Uterus (tissue), 2 donors: Measurements from ENCODE around the gene IRF5.

Experiments used
- POLR2A ChIP-seq, 2 donors: fragments of 450-650 bp; IDR thresholded peaks; one replicate each; pipeline ENCODE4 v1.6.1; 2016; ENCODE audit warnings: antibody characterized with exemption in 2 of 2, mild to moderate bottlenecking in 1 of 2, moderate library complexity in 1 of 2
- TF ChIP-seq, protein P1 (sequence below), 4 experiments: fragments of 200-600 bp in 2 of 4; fragments of 450-650 bp in 2 of 4; sonication (generic) in 2 of 4; IDR thresholded peaks; one replicate each; pipeline ENCODE4 v1.5.1; 2016 to 2019; ENCODE audit warnings: antibody characterized with exemption in 4 of 4, mild to moderate bottlenecking in 2 of 4, moderate library complexity in 1 of 4

DNA sequence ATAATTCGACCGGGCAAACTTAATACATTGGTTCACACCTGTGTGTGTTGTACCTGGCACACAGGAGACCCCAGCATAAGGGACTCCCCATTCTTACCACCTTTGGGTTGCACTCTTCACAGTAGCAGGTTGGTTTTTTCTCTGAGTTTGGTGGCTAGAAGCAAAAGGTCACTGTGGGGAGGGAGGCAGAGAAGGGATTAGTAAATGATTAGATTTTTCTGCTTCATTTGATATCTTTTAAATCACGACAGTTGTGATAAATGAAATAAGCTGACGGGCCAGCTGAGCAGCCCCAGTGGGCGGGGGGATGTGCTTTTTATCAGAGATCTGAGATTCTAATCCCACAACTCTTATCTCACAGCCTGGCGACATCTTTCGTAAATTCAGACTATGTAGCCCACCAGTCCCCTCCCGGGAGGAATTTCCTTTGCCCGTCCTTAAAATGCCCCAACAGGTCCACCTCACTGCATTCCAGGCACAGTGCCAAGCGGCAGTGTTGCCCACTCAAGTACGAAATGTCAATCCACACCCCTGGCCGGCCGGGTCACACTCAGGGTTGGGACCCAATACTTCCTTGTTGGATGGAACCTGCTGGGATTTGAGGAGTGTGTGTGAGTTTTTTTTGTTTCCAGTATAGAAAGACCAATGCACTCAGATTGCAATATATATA lies 16.7 kb upstream of the IRF5 start:
- TF ChIP-seq POLR2A (IDR thresholded peaks at IDR 0.05) = no peak
- TF ChIP-seq, protein P1, sequence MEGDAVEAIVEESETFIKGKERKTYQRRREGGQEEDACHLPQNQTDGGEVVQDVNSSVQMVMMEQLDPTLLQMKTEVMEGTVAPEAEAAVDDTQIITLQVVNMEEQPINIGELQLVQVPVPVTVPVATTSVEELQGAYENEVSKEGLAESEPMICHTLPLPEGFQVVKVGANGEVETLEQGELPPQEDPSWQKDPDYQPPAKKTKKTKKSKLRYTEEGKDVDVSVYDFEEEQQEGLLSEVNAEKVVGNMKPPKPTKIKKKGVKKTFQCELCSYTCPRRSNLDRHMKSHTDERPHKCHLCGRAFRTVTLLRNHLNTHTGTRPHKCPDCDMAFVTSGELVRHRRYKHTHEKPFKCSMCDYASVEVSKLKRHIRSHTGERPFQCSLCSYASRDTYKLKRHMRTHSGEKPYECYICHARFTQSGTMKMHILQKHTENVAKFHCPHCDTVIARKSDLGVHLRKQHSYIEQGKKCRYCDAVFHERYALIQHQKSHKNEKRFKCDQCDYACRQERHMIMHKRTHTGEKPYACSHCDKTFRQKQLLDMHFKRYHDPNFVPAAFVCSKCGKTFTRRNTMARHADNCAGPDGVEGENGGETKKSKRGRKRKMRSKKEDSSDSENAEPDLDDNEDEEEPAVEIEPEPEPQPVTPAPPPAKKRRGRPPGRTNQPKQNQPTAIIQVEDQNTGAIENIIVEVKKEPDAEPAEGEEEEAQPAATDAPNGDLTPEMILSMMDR (IDR thresholded peaks at IDR 0.05) = no peak
